Esophagus muscularis mucosa (tissue), 4 donors: ENCODE results near the gene MAP1B. TPM values are rescaled to one million over a fixed set of nuclear protein-coding genes. Genes with fewer than 3 reads are reported as not detected.

Experiments
- DNase-seq: peaks from one replicate; pipeline ENCODE4 v3.0.0-alpha.2; 2017; ENCODE audit errors: extremely low spot score
- H3K27ac ChIP-seq, 4 donors: fragments of 200-600 bp; sonication (generic); replicated peaks in 1 of 4; 1 replicate in 3 of 4; 2 replicates in 1 of 4; pipeline ENCODE4 v1.5.1; 2016 to 2019; ENCODE audit warnings: mild to moderate bottlenecking in 1 of 4
- H3K27me3 ChIP-seq, 4 donors: fragments of 200-600 bp; sonication (generic); one replicate each; pipeline versions ENCODE4 v1.5.1 to v1.6.0; 2016 to 2019
- H3K36me3 ChIP-seq, 4 donors: fragments of 200-600 bp; sonication (generic); one replicate each; pipeline ENCODE4 v1.5.1; 2016 to 2019
- H3K4me1 ChIP-seq, 4 donors: fragments of 200-600 bp; sonication (generic); one replicate each; pipeline ENCODE4 v1.5.1; 2016 to 2019
- H3K4me3 ChIP-seq, 4 donors: fragments of 200-600 bp; sonication (generic); 1 replicate in 2 of 4; 2 replicates in 2 of 4; pipeline ENCODE4 v1.5.1; 2016 to 2019; ENCODE audit warnings: mild to moderate bottlenecking in 4 of 4, moderate library complexity in 1 of 4
- H3K9me3 ChIP-seq, 4 donors: fragments of 200-600 bp; sonication (generic); 1 replicate in 3 of 4; 2 replicates in 1 of 4; pipeline ENCODE4 v1.5.1; 2016 to 2019
- EP300 ChIP-seq: sonication (generic); formaldehyde crosslinking; IDR thresholded peaks from one replicate; pipeline ENCODE4 v1.6.1; 2017; ENCODE audit warnings: antibody characterized with exemption
- POLR2A ChIP-seq: fragments of 450-650 bp; IDR thresholded peaks from one replicate; pipeline ENCODE4 v1.6.1; 2017; ENCODE audit warnings: antibody characterized with exemption, moderate library complexity, mild to moderate bottlenecking, low read depth
- POLR2AphosphoS5 ChIP-seq, 2 donors: sonication (generic); formaldehyde crosslinking; IDR thresholded peaks; one replicate each; pipeline ENCODE4 v1.6.1; 2017; ENCODE audit warnings: antibody characterized with exemption in 2 of 2
- WGBS: methylation state at CpG from one replicate; pipeline ENCODE4 v1.1.5; 2018; 5-methylcytosine and 5-hydroxymethylcytosine counted together
- intact Hi-C: fragments of 100-400 bp; cut with DNase I; formaldehyde crosslinking; loops from one replicate; pipeline ENCODE4 v1.15.1; 2023
- total RNA-seq, 4 donors: library from RNA; depleted of rRNA; stranded (reverse); fragments of >200 nt; gene quantifications; one replicate each; pipeline versions ENCODE4 v1.1.0 to v1.2.1, GENCODE V29; 2016
- TF ChIP-seq, protein P1 (sequence below), 3 experiments: fragments of 200-600 bp in 2 of 3; fragments of 450-650 bp in 1 of 3; sonication (generic) in 2 of 3; IDR thresholded peaks; one replicate each; pipeline ENCODE4 v1.5.1; 2017 to 2019; ENCODE audit warnings: antibody characterized with exemption in 3 of 3, mild to moderate bottlenecking in 2 of 3, moderate library complexity in 1 of 3

The MAP1B gene
- total RNA-seq, 4 donors from 2014 or later: 755 to 1,378 (median 1,096) TPM

DNA sequence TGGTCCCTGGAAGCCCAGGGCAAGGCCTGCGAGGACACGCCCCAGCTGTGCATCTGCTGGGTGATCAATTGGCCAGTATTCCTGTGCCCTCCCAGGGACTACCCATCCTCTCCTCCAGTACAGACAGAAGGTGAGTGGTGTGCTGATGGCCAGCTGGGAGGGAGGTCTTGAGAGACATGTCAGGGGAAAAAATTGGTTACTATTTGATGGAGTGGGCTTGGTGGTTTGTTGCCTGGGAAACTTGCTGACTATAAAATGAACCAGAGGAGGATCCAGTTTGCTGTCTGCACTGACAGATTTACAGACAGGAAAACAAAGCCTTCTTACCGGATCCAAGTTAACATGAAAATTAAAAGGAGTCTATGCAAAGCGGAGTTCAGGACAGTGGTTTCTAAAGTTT lies 40.3 kb downstream of the MAP1B start:
- H3K36me3 ChIP-seq: peaks cover 0 to 13% (median 0%) of the 10 kb centered on the region in 4 donors
- WGBS: 84% methylated on average over 4 of the region's 4 CpGs
- H3K27me3 ChIP-seq: no peaks in the 10 kb centered on the region
- TF ChIP-seq POLR2A (no peak), EP300 (no peak), POLR2AphosphoS5 (IDR thresholded peaks at IDR 0.05) (no peak)
- TF ChIP-seq, protein P1, sequence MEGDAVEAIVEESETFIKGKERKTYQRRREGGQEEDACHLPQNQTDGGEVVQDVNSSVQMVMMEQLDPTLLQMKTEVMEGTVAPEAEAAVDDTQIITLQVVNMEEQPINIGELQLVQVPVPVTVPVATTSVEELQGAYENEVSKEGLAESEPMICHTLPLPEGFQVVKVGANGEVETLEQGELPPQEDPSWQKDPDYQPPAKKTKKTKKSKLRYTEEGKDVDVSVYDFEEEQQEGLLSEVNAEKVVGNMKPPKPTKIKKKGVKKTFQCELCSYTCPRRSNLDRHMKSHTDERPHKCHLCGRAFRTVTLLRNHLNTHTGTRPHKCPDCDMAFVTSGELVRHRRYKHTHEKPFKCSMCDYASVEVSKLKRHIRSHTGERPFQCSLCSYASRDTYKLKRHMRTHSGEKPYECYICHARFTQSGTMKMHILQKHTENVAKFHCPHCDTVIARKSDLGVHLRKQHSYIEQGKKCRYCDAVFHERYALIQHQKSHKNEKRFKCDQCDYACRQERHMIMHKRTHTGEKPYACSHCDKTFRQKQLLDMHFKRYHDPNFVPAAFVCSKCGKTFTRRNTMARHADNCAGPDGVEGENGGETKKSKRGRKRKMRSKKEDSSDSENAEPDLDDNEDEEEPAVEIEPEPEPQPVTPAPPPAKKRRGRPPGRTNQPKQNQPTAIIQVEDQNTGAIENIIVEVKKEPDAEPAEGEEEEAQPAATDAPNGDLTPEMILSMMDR (IDR thresholded peaks at IDR 0.05): no peak
- H3K4me3 ChIP-seq: no peak overlapping the region
- intact Hi-C loops: no loop called here
- DNase-seq: no peak
- peak overlapping the region; percentile 78 to 85 (median 82) for H3K27ac ChIP-seq
- H3K9me3 ChIP-seq: no peaks in the 10 kb centered on the region
- H3K4me1 ChIP-seq: peaks cover 39 to 100% (median 96%) of the 10 kb centered on the region in 4 donors

DNA sequence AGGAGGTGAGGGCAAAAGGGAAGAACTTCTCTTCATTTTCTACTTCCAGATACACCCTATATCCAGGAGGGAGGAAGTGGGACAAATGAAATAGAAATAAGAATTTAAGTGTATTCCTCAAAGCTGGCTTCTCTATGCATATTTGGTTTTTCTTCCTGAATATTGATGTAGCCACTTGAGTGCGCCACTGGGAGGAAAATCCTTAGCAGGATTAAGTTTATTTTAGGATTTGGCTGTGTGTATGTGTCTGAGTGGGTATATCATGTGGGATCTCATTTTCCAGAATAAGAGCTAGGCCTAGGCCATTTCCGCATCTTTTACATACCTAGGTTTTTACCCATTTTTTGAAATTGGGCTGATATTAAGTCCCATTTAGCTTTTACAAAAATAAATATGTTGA lies 42.5 kb downstream of the MAP1B start:
- WGBS: 82% methylated on average over 2 of the region's 2 CpGs
- peak overlapping the region; percentile 77 to 85 (median 79) for H3K27ac ChIP-seq
- intact Hi-C loops: no loop called here
- DNase-seq: no peak
- H3K4me1 ChIP-seq: peaks cover 47 to 100% (median 96%) of the 10 kb centered on the region in 4 donors
- H3K27me3 ChIP-seq: no peaks in the 10 kb centered on the region
- no peak overlapping the region for H3K4me3 ChIP-seq
- H3K36me3 ChIP-seq: peaks cover 0 to 9% (median 0%) of the 10 kb centered on the region in 4 donors
- no peaks in the 10 kb centered on the region for H3K9me3 ChIP-seq
- TF ChIP-seq, protein P1 (IDR thresholded peaks at IDR 0.05): peak in 1 of 3 experiments; percentile 34
- TF ChIP-seq POLR2AphosphoS5 (IDR thresholded peaks at IDR 0.05) (no peak), POLR2A (no peak)

DNA sequence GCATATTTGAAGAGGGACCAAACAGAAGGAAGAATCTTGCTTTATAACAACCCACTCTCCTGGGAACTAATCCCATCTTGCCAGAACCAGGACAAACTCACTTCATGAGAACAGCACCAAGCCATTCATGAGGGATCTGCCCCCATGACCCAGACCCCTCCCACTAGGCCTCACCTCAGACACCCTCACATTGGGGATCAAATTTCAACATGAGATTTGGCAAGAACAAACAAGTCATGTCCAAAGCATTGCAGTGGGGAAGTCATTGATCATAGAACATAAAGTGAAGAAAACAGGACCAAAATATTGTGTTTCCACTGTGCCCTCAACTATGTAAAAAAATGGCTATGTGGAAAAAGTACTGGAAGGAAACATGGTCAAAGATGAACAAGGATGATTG lies 43.9 kb downstream of the MAP1B start:
- Histone ChIP-seq H3K27ac (peak overlapping the region; percentile 77 to 85 (median 79)), H3K4me1 (peaks cover 42 to 100% (median 93%) of the 10 kb centered on the region in 4 donors), H3K36me3 (peaks cover 0 to 9% (median 0%) of the 10 kb centered on the region in 4 donors), H3K27me3 (no peaks in the 10 kb centered on the region), H3K9me3 (no peaks in the 10 kb centered on the region), H3K4me3 (no peak overlapping the region)
- TF ChIP-seq POLR2A (no peak), EP300 (no peak), POLR2AphosphoS5 (IDR thresholded peaks at IDR 0.05) (no peak)
- TF ChIP-seq, protein P1 (IDR thresholded peaks at IDR 0.05): no peak
- intact Hi-C loops: no loop called here
- no peak for DNase-seq

DNA sequence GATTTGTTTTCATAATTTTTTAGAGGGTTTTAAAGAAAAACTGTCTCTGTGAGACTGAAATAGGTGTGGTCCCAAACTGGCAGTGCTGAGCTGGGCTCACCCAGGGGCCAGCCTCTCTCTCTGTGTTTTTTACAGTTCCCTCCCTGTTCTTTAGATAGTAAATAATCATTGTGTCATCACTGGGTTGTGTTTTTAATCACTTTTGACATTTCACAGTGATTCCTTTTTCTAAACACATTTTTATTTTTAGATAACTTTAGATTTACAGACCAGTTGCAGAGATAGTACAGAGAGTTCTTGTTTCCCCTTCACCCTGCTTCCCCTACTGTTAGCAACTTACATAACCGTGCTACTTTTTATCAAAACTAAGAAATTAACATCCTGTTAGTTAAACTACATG lies 44.4 kb downstream of the MAP1B start:
- H3K4me1 ChIP-seq: peaks cover 37 to 100% (median 93%) of the 10 kb centered on the region in 4 donors
- TF ChIP-seq POLR2A (no peak), POLR2AphosphoS5 (IDR thresholded peaks at IDR 0.05) (peak; percentile 35 to 49), EP300 (no peak)

DNA sequence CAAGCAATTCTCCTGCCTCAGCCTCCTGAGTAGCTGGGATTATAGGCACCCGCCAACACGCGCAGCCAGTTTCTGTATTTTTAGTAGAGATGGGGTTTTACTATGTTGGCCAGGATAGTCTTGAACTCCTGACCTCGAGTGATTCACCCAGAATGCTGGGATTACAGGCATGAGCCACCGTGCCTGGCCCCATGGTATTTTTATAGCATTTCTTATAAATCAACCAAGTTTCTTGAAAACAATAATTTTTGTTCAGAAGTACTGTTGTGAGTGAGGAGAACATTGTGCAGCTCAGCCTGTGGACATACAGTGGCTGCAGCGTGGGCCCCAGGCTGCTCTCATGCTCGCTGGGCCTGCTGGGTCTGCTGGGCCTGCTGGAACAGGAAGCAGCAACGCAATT lies 45.3 kb downstream of the MAP1B start:
- TF ChIP-seq POLR2AphosphoS5 (IDR thresholded peaks at IDR 0.05): no peak
- TF ChIP-seq, protein P1 (IDR thresholded peaks at IDR 0.05): no peak
- no peak for TF ChIP-seq POLR2A
- no peak for TF ChIP-seq EP300
- H3K9me3 ChIP-seq: no peaks in the 10 kb centered on the region
- H3K36me3 ChIP-seq: peaks cover 0 to 9% (median 0%) of the 10 kb centered on the region in 4 donors
- peak overlapping the region; percentile 77 to 85 (median 79) for H3K27ac ChIP-seq
- intact Hi-C loops: no loop called here
- H3K4me1 ChIP-seq: peaks cover 43 to 100% (median 94%) of the 10 kb centered on the region in 4 donors
- H3K4me3 ChIP-seq: no peak overlapping the region
- no peaks in the 10 kb centered on the region for H3K27me3 ChIP-seq
- 86% methylated on average over 8 of the region's 8 CpGs for WGBS
- no peak for DNase-seq

More for the DNA sequence above, 44.4 kb downstream of the MAP1B start:
- H3K4me3 ChIP-seq: no peak overlapping the region
- H3K36me3 ChIP-seq: peaks cover 0 to 9% (median 0%) of the 10 kb centered on the region in 4 donors
- no peaks in the 10 kb centered on the region for H3K9me3 ChIP-seq
- 27% methylated on average over 1 of the region's 1 CpG for WGBS
- intact Hi-C loops: no loop called here
- no peak for DNase-seq
- H3K27me3 ChIP-seq: no peaks in the 10 kb centered on the region
- peak overlapping the region; percentile 77 to 85 (median 79) for H3K27ac ChIP-seq
